SK-N-SH treated with all-trans-retinoic acid at 6 μM for 48 hours (cell line): ENCODE measurements around the gene TIGD3.

Experiments
- ATAC-seq: fragments of 200-7000 bp; cut with Tn5 transposase; 3 replicates; pipeline ENCODE4 v1.9.1; 2020; ENCODE audit warnings: mild to moderate bottlenecking, moderate library complexity
- ARNTL ChIP-seq: fragments of 450-650 bp; formaldehyde crosslinking; IDR thresholded peaks from 2 replicates; pipeline ENCODE4 v1.5.0; 2020; ENCODE audit warnings: low read depth, mild to moderate bottlenecking, moderate library complexity, borderline replicate concordance
- BACH2 ChIP-seq: fragments of 250-450 bp; sonication (Bioruptor Pico); IDR thresholded peaks from 2 replicates; pipeline ENCODE4 v1.9.0; 2021; ENCODE audit warnings: mild to moderate bottlenecking, borderline replicate concordance
- CSDC2 ChIP-seq: fragments of 250-450 bp; sonication (Bioruptor Pico); IDR thresholded peaks from 2 replicates; pipeline ENCODE4 v1.5.0; 2020; ENCODE audit warnings: mild to moderate bottlenecking, moderate library complexity
- ESRRG ChIP-seq: fragments of 250-450 bp; sonication (Bioruptor Pico); IDR thresholded peaks from 2 replicates; pipeline ENCODE4 v1.6.1; 2021; ENCODE audit warnings: mild to moderate bottlenecking
- GLIS3 ChIP-seq: fragments of 250-450 bp; sonication (Bioruptor Pico); IDR thresholded peaks from 2 replicates; pipeline ENCODE4 v1.5.0; 2020; ENCODE audit warnings: mild to moderate bottlenecking, moderate library complexity
- ISL1 ChIP-seq: fragments of 250-450 bp; sonication (Bioruptor Pico); IDR thresholded peaks from 2 replicates; pipeline ENCODE4 v2.1.2; 2022; ENCODE audit warnings: mild to moderate bottlenecking, moderate library complexity
- OSR1 ChIP-seq: fragments of 250-450 bp; sonication (Bioruptor Pico); IDR thresholded peaks from 2 replicates; pipeline ENCODE4 v1.8.0; 2022; ENCODE audit warnings: moderate library complexity, mild to moderate bottlenecking, inconsistent platforms
- PPARA ChIP-seq: fragments of 250-450 bp; sonication (Bioruptor Pico); IDR thresholded peaks from 2 replicates; pipeline ENCODE4 v1.5.0; 2020; ENCODE audit warnings: mild to moderate bottlenecking, borderline replicate concordance
- RARB ChIP-seq: fragments of 250-450 bp; sonication (Bioruptor Pico); IDR thresholded peaks from 2 replicates; pipeline ENCODE4 v1.8.0; 2021; ENCODE audit warnings: mild to moderate bottlenecking, moderate library complexity
- SNAI2 ChIP-seq: fragments of 250-450 bp; sonication (Bioruptor Pico); IDR thresholded peaks from 2 replicates; pipeline ENCODE4 v1.5.0; 2020; ENCODE audit warnings: mild to moderate bottlenecking, moderate library complexity
- TOX ChIP-seq: fragments of 250-450 bp; sonication (Bioruptor Pico); IDR thresholded peaks from 2 replicates; pipeline ENCODE4 v1.8.0; 2021; ENCODE audit warnings: mild to moderate bottlenecking, moderate library complexity, borderline replicate concordance
- ZFP30 ChIP-seq: fragments of 450-650 bp; formaldehyde crosslinking; IDR thresholded peaks from 2 replicates; pipeline ENCODE4 v1.5.0; 2022; ENCODE audit warnings: mild to moderate bottlenecking, moderate library complexity
- ZNF565 ChIP-seq: fragments of 450-650 bp; formaldehyde crosslinking; conservative IDR thresholded peaks from 2 replicates; pipeline ENCODE4 v1.5.0; 2020; ENCODE audit warnings: low read depth, mild to moderate bottlenecking, moderate library complexity
- ZNF70 ChIP-seq: fragments of 450-650 bp; formaldehyde crosslinking; IDR thresholded peaks from 2 replicates; pipeline ENCODE4 v1.5.0; 2020; ENCODE audit warnings: mild to moderate bottlenecking, moderate library complexity
- TF ChIP-seq, protein P1 (sequence below): fragments of 250-450 bp; sonication (Bioruptor Pico); IDR thresholded peaks from 2 replicates; pipeline ENCODE4 v1.8.0; 2021; ENCODE audit warnings: low read depth, mild to moderate bottlenecking, moderate library complexity, borderline replicate concordance
- TF ChIP-seq, protein P2 (sequence below): fragments of 250-450 bp; sonication (Bioruptor Pico); IDR thresholded peaks from 2 replicates; pipeline ENCODE4 v1.5.1; 2021; ENCODE audit warnings: mild to moderate bottlenecking, moderate library complexity
- TF ChIP-seq, protein P3 (sequence below): fragments of 250-450 bp; sonication (Bioruptor Pico); IDR thresholded peaks from 2 replicates; pipeline ENCODE4 v1.5.1; 2020; ENCODE audit warnings: low read depth, mild to moderate bottlenecking, moderate library complexity
- TF ChIP-seq, protein P4 (sequence below): fragments of 250-450 bp; sonication (Bioruptor Pico); IDR thresholded peaks from 2 replicates; pipeline ENCODE4 v1.5.0; 2020; ENCODE audit warnings: mild to moderate bottlenecking, moderate library complexity
- TF ChIP-seq, protein P5 (sequence below): fragments of 250-450 bp; sonication (Bioruptor Pico); IDR thresholded peaks from 2 replicates; pipeline ENCODE4 v1.8.0; 2020; ENCODE audit warnings: mild to moderate bottlenecking, moderate library complexity, borderline replicate concordance

The TIGD3 gene

DNA sequence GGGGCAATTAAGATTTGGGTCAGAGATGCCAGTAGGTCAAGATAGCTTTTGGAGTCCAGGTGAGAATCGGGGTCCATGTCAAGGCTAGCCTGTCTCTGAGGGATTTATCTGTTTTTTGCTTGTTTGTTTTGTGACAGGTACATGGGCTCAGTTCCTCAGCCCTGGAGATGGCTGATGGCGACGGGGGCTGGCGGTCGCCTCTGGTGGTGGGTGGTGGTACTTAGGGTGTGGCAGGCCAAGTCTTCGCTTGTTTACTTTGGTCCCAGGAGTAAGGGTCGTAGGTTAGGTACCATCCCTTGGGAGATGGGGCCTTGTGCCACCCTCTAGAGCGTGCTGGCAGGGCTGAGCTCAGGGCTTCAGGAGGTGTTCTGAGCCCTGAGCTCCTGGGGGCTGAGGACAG is 23.2 kb downstream of the TIGD3 start:
- ATAC-seq, result no peak
- TF ChIP-seq, protein P1, sequence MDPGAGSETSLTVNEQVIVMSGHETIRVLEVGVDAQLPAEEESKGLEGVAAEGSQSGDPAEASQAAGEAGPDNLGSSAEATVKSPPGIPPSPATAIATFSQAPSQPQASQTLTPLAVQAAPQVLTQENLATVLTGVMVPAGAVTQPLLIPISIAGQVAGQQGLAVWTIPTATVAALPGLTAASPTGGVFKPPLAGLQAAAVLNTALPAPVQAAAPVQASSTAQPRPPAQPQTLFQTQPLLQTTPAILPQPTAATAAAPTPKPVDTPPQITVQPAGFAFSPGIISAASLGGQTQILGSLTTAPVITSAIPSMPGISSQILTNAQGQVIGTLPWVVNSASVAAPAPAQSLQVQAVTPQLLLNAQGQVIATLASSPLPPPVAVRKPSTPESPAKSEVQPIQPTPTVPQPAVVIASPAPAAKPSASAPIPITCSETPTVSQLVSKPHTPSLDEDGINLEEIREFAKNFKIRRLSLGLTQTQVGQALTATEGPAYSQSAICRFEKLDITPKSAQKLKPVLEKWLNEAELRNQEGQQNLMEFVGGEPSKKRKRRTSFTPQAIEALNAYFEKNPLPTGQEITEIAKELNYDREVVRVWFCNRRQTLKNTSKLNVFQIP (CRISPR knock-in tag), result no peak
- TF ChIP-seq TOX (no peak), CSDC2 (CRISPR knock-in tag) (no peak), ISL1 (CRISPR knock-in tag) (no peak), ZNF565 (CRISPR knock-in tag) (no peak), SNAI2 (no peak), OSR1 (no peak)
- TF ChIP-seq, protein P2, sequence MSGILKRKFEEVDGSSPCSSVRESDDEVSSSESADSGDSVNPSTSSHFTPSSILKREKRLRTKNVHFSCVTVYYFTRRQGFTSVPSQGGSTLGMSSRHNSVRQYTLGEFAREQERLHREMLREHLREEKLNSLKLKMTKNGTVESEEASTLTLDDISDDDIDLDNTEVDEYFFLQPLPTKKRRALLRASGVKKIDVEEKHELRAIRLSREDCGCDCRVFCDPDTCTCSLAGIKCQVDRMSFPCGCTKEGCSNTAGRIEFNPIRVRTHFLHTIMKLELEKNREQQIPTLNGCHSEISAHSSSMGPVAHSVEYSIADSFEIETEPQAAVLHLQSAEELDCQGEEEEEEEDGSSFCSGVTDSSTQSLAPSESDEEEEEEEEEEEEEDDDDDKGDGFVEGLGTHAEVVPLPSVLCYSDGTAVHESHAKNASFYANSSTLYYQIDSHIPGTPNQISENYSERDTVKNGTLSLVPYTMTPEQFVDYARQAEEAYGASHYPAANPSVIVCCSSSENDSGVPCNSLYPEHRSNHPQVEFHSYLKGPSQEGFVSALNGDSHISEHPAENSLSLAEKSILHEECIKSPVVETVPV (CRISPR knock-in tag), result no peak
- TF ChIP-seq, protein P3, sequence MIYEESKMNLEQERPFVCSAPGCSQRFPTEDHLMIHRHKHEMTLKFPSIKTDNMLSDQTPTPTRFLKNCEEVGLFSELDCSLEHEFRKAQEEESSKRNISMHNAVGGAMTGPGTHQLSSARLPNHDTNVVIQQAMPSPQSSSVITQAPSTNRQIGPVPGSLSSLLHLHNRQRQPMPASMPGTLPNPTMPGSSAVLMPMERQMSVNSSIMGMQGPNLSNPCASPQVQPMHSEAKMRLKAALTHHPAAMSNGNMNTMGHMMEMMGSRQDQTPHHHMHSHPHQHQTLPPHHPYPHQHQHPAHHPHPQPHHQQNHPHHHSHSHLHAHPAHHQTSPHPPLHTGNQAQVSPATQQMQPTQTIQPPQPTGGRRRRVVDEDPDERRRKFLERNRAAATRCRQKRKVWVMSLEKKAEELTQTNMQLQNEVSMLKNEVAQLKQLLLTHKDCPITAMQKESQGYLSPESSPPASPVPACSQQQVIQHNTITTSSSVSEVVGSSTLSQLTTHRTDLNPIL (CRISPR knock-in tag), result no peak

DNA sequence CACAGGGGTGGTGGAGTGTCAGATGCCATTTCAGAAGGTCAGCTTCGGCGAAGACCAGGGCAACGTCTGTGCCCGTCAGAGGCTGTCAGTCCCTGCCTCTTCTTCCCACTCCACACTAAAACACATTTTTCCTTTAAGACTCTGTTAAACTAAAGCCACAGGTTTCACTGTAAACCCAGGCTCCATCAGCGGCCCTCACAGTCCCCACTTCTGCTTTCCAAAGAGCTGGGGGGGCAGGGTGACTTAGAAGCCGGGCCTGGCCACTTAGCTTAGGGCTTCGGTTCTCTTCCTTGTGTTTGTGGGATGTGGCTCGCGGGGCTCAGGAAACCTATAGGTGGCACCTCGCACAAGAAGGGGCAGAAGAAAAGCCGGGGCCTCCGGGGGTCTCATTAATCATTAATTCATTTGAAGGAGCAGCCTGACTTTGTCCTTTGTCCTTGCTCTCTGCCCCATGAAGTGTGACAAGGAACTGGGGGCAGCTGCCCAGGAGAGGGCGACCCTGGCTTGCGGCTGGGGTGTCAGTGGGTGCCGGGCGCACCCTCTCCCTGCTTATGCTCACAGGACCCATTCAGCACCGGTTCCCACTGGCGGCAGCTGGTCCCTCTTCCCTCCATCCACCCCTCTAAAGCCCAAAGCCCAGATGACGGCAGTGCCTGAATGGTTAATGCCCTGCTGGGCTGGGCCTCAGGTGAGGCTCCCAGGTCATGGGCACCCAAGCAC is 23.8 kb downstream of the TIGD3 start:
- TF ChIP-seq ESRRG (no peak), ISL1 (CRISPR knock-in tag) (no peak)
- no peak for ATAC-seq

DNA sequence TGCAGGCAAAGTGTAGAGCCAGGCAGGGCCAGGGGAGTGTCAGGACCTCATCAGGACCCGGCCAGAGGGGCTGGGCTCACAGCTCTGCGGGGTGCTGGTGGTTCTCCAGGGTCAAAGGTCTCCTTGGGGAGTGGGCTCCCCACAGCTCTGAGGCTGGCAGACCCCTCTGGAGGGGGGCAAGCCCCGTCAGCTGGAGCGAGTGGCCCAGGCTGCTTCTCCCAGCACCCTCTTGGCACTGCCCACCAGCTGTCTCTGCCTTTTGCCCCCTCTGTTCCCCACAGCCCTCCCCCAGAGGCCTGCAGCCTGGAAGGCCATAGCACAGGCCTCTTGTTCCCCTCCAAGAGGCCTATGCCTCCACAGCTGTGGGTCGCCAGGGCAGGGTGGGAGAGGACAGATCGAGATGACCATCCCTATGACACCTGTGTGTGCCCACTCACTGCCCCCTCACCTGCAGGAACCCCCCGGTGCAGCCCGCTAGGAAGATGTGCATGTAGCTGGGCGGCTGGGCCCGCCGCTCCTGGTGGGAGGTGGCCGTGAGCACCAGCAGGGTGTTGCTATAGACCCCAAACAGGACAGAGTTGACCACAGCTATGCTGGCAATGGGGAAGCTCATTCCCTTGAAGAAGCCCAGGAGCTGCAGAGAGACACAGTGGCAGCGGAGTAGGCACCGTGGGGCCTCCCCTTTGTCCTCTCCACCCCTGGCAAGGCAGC is 24.5 kb downstream of the TIGD3 start:
- TF ChIP-seq SNAI2, result no peak
- TF ChIP-seq ZFP30, result no peak
- TF ChIP-seq, protein P1 (CRISPR knock-in tag), result no peak
- TF ChIP-seq GLIS3 (CRISPR knock-in tag), result no peak
- no peak for TF ChIP-seq PPARA (CRISPR knock-in tag)
- TF ChIP-seq, protein P2 (CRISPR knock-in tag), result no peak
- TF ChIP-seq, protein P3 (CRISPR knock-in tag), result no peak
- TF ChIP-seq BACH2 (CRISPR knock-in tag), result no peak
- no peak for TF ChIP-seq ZNF70
- no peak for TF ChIP-seq RARB
- TF ChIP-seq, protein P4, sequence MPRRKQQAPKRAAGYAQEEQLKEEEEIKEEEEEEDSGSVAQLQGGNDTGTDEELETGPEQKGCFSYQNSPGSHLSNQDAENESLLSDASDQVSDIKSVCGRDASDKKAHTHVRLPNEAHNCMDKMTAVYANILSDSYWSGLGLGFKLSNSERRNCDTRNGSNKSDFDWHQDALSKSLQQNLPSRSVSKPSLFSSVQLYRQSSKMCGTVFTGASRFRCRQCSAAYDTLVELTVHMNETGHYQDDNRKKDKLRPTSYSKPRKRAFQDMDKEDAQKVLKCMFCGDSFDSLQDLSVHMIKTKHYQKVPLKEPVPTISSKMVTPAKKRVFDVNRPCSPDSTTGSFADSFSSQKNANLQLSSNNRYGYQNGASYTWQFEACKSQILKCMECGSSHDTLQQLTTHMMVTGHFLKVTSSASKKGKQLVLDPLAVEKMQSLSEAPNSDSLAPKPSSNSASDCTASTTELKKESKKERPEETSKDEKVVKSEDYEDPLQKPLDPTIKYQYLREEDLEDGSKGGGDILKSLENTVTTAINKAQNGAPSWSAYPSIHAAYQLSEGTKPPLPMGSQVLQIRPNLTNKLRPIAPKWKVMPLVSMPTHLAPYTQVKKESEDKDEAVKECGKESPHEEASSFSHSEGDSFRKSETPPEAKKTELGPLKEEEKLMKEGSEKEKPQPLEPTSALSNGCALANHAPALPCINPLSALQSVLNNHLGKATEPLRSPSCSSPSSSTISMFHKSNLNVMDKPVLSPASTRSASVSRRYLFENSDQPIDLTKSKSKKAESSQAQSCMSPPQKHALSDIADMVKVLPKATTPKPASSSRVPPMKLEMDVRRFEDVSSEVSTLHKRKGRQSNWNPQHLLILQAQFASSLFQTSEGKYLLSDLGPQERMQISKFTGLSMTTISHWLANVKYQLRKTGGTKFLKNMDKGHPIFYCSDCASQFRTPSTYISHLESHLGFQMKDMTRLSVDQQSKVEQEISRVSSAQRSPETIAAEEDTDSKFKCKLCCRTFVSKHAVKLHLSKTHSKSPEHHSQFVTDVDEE (CRISPR knock-in tag), result no peak
- no peak for TF ChIP-seq ARNTL (CRISPR knock-in tag)
- no peak for TF ChIP-seq TOX
- TF ChIP-seq, protein P5, sequence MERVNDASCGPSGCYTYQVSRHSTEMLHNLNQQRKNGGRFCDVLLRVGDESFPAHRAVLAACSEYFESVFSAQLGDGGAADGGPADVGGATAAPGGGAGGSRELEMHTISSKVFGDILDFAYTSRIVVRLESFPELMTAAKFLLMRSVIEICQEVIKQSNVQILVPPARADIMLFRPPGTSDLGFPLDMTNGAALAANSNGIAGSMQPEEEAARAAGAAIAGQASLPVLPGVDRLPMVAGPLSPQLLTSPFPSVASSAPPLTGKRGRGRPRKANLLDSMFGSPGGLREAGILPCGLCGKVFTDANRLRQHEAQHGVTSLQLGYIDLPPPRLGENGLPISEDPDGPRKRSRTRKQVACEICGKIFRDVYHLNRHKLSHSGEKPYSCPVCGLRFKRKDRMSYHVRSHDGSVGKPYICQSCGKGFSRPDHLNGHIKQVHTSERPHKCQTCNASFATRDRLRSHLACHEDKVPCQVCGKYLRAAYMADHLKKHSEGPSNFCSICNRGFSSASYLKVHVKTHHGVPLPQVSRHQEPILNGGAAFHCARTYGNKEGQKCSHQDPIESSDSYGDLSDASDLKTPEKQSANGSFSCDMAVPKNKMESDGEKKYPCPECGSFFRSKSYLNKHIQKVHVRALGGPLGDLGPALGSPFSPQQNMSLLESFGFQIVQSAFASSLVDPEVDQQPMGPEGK (CRISPR knock-in tag), result no peak
- no peak for TF ChIP-seq ISL1 (CRISPR knock-in tag)
- no peak for TF ChIP-seq OSR1
- no peak for ATAC-seq
